HG03457 (cell line): ENCODE measurements around the gene DGLUCY.
"Not testable (repeated sequence)": the region's sequence is repeated elsewhere in the genome, so short reads cannot be mapped to it uniquely, and the experiment has no call there.

Experiments
- ATAC-seq: cut with Tn5 transposase; IDR thresholded peaks from one replicate; pipeline ENCODE4 v1.9.1; 2021; ENCODE audit warnings: moderate number of reproducible peaks; ENCODE audit not compliant: unreplicated experiment

The DGLUCY gene

DNA sequence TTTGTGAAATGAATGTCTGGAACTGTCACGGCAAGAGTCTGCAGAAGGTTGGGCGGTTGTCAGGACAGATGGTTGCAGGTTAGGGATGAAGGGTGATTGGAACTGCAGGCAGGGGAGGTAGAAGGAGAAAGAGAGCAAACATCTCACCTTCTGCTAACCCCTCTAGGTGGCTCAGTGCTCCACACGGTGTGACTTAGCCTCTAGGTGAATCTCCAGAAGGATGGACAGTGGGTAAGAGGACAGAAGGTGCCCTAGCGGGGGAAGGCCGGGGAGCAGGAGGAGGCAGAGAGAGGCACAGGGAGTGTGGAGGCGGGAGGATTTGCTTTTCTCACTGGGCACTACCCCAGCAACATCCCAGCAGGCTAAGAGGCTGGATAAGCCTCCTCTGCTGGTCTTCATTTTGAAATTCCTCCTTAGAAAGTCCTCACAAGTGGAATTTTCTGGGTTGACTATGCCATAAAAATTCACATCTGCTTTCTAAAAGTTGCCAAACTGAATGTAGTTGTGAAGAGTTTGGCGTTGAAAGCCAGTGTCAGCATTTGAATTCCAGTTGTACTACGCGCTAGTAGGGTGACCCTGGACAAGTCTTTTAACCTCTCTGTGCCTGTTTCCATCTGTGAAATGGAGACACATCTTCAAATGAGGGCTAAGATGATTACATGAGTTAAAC, 141.3 kb downstream of the DGLUCY start:
- no peak for ATAC-seq

DNA sequence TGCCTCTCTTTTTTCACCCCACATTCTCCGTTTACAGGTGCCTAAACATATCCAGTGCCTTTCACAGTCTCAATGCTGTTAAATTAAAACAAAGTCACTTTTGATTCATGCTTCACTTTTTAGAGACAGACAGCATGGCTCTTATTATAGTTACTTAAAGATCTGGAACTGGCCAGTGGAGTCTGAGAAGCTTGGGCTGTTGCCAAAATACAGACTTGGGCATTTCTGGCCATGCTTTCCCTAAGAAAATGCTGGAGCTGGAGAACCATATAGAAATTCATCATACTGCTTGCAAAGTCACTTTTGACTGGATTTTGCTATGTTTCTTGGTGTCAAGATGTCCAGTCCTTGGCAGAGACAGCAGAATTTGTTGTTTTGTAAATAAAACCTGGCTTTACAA, 142.8 kb downstream of the DGLUCY start:
- ATAC-seq, result no peak

DNA sequence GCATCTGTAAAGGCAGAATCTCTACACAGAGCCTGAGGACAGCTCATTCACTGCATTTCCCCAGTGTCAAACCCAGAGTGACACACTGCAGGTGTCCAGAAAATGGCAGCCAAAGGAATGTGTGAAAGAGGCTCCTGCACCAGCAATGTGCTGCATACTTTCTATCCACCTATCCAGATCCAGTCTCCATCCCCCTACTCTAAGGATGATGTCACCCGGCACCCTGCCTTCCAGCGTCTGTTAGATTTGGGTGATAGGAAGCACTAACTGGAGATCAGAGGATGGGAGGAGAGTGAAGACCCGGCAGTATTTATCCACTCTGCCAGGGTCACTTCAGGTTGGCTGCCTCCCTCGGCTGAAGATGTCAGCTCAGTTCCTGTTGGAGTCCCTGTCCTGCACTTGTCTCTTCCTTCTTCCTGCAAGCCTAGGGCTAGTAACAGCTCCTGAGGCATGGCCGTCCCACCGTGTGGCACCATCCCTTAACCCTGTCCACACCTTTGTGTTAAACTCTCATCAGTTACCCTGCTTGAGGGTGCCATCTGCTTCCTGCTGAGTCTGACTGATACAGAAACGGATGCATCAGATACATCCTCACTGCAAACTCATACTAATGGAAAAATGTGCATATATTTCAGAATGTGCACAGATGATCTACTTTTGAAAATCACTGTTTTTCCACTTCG, 143.6 kb downstream of the DGLUCY start:
- no peak for ATAC-seq

DNA sequence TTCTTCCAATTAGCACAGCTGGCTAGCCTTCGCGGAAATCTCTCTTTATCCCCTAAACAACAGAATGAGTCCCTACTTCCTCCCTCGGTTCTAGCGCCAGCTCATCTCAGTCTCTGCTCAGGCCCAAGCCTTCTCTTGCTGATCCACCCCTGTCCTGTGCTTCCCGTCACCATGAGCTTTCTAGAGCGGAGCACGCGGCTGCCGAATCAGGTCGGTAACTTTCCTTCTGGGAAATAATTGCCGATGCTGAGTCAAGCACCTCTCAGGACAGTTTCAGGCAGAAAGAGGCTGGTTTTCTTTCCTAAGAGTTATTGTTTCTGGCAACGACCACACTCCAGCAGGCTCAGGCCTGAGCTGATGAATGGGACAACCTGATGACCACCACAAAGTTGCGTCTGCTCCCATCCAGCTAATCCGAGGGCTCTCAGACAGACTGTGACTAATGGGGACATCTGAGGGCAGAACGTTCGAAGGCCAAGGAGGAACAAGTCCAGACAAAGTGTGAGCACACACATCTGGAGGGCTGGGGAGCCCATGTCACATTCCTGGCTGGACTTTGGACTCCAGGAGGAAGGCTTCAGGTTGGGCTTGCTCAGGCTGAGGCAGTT, 144.2 kb downstream of the DGLUCY start:
- ATAC-seq, result no peak

DNA sequence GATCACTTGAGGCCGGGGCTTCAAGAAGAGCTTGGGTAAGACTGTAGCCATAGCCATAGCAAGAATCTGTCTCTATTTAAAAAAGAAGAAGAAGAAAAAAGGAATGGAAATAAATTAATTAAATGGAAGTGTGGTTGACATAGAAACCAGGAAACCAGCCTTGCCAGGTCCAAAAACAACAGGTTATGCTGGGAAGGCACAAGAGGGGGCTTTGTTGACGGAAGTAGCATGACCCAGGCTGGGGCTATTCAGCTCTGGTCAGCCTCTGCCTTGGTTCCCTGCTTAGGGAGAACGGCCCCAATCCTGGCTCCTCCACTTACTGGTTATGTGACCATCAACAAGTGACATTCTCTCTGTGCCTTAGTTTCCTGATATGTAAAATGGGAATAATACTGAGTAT, 145.0 kb downstream of the DGLUCY start:
- ATAC-seq, result no peak

DNA sequence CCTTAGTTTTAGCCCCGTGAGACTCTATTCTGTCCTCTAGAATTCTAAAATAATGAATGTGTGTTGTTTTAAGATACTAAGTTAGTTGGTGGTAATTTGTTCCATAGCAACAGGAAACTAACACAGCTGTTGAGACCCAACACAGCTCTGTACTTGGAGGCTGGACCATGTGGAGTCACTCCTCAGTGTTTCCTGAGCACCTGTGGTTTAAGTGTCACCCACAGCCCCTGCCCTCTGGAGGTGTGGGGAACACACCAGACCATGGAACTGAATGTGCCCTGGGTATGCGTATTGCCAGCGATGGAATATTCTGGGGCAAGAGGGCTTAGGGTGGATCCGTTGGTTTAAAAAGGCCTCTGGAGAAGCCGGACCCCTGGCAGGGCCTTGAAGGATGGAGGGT, 147.2 kb downstream of the DGLUCY start:
- ATAC-seq, result no peak

DNA sequence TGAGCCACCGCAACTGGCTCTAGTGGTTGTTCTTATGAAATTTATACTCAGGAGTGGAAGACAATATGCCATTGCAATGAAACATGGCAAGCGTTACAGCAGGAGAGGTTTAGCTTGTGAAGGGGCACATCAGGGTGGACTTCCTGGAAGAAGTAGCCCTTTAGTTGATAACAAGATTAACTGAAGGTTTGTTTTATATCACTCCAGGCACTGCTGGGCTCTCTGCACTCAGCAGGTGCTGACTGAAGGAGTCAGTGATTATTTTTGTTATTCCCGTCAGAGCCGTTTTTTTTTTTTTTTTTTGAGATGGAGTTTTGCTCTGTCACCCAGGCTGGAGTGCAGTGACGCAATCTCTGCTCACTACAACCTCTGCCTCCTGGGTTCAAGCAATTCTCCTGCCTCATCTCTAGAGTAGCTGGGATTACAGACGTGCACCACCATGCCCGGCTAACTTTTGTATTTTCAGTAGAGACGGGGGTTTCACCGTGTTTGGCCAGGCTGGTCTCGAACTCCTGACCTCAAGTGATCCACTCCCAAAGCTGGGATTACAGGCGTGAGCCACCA, 148.2 kb downstream of the DGLUCY start:
- no peak for ATAC-seq

DNA sequence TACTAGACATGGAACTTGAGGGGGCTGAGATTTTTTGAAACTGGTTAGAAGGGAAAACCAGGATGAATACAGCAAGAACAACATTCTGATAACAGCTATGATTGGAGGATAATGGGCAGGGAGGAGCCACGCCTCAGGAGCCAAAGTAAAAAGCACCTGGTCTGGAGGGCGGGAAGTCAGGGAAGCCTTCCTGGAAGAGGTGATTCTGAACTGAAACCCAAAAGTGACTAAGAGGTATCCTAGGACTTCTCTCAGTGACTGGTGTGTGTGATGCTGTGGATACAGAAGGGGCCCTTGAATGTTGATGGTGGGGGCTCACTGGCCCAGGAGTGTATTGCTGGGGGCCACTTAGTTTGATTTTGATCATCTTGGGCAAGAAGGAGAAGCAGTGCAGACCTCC, 149.5 kb downstream of the DGLUCY start:
- ATAC-seq, result no peak

DNA sequence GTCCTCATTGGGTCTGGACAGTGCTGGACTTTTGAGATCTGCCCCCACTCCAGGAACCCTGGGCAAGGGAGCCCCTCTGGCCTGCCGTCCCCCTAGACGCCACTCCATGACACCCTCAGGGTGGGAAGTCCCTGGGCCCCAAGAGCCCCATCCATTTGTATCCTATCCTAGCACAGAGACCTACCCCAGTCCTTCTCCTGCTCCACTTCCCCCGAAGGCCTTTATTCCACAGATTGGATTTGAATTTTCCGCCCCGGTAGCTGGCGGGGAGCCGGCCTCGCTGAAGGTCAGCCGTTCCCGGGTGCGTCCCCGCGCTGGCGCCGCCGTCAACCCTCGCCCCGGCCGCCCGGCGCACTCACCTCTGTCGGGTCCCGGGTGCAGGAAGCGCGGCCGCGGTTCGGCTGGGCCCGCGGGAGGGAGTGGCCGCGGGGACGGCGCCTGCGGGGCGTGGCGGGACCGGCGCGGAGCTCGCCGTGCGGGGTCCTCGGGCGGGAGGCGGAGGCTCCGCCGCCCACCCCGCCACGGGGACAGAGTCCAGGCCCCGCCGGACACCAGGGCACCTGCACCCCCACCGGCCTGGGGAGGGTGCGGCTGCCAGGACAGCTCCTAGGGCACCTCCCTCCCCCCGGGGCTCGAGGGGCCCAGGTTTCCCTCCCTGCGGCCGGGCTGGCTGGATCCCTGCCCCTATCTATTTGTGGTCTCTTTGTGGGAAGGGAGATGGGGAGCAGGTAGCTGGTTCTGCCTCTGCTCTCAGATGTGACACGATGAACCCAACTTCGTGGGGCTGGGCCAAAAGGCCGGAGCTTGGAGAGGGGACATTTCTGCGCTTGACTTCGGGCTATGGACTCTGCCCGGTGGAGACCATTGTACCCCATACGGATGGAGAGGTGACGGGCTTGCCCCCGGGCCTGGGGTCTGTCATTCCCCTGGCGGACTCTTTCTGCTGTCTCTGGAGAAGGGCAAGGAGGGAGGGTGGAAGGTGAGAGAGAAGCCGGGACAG, 150.6 kb downstream of the DGLUCY start:
- no peak for ATAC-seq

DNA sequence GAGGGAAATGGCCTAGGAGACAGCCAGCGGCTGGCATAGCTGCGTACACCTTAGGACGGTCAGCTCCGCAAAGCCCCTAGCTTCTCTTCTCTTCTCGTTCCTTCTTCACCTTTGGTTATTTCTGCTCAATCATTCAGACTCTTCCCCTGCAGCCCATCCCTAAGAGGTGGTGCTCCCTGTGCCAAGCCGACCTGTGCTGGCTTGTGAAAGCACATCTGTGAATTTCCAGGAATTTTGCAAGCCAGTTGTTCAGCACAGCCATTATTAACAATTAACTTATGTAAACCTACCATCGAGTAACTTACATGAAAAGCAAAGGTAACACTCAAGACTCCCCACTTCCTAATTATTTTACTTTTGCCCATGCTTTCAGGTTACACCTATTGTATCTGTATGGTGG, 151.5 kb downstream of the DGLUCY start:
- ATAC-seq, result no peak

DNA sequence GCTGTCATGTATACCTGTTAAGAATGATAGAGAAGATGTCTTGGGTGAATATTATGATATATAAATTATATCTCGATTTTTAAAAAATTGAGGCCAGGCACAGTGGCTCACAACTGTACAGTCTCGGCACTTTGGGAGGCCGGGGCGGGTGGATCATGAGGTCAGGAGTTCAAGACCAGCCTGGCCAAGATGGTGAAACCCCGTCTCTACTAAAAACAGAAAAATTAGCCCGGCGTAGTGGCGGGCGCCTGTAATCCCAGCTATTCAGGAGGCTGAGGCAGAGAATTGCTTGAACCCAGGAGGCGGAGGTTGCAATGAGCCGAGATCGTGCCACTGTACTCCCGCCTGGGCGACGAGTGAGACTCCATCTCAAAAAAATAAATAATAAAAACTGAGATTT, 152.4 kb downstream of the DGLUCY start:
- not testable (repeated sequence) for ATAC-seq

DNA sequence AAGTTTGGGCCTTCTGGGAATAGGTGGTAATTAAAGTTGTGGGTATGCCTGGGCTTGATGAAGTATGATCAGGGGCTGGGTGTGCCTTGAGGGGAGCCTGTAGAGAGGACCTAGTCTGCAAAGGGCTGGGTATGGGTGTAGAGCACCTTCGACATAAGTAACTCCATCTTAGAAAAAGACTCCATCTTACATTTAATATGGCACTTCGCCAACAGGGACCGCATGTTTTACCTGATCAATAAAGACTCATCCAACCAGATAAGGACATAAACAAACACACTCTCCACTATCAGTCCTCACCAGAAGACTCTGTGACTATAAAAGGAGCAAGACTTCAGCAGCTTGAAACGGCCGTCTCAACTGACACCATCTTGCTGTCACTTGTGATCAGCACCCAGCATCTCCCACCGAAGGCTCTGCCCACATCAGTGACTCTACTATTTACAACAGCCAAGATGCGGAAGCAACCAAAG, 154.1 kb downstream of the DGLUCY start:
- no peak for ATAC-seq

DNA sequence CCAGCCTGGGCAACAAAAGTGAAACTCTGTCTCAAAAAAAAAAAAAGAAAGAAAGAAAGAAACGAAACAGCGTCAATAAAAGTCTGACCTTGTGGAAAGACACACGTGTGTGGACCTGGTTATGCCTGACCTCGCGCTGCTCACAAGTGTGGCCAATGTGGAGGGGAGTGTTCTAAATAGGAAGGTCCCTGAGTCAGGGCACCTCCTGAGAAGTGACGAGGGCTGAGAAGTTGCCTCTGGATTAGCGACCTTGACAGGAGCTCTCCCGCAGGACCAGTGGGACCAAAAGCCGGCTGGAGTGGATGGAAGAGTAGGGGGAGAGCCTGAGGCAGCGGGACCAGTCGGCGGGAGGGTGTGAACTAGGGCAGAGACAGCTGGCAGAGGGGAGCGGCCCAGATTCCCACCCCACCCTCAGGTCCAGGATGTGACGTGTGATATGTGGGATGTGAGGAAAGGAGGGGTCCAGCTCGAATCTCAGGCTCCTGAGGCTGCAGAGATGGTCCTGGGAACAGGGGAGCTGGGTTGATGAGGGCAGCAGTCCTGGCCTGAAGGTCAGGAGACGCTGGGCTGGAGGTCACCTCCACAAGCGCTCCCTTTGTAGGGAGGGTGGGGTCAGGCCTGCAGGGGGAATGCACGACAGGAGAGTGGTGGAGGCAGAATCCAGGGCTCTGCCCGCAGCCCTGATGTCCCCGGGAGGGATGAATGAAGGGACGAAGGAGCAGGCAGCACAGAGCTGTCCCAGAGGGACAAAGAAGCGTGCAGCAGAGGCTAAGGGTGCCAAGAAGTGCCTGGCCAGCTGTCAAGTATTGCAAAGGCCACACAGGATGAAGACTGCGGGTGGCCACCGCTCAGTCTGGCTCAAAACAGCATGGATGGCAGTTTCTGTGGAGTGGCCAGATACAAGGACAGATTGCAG, 155.5 kb downstream of the DGLUCY start:
- ATAC-seq, result no peak

DNA sequence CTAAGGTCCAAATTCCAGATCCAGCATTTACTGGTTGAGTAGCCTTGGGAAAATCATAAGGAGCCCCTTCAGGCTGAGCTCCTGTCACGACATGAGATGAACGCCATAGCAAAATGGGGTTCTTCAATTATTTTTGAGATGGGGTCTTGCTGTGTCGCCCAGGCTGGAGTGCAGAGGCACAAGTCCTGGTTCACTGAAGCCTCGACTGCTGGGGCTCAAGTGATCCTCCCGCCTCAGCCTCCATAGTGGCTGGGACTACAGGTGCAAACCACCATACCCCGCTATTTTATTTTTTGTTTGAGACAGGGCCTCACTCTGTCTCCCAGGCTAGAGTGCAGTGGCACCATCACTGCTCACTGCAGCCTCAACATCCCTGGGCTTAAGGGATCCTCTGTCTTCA, 156.3 kb downstream of the DGLUCY start:
- ATAC-seq, result no peak

DNA sequence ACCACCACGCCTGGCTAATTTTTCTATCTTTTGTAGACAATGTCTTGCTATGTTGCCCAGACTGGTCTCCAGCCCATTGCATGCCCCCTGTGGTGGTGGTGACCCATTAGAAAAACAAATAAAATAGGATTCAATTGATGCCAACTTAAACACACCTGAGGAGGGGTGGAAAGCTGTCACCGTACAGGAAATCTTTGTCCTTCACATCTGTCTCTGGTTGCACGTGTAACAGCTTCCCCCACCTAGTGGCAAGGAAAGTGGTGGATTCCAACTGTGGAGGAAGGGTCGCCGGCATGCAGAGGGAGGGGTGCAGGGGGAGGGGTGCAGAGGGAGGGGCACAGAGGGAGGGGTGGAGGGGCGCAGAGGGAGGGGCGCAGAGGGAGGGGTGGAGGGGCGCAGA, 156.7 kb downstream of the DGLUCY start:
- no peak for ATAC-seq

DNA sequence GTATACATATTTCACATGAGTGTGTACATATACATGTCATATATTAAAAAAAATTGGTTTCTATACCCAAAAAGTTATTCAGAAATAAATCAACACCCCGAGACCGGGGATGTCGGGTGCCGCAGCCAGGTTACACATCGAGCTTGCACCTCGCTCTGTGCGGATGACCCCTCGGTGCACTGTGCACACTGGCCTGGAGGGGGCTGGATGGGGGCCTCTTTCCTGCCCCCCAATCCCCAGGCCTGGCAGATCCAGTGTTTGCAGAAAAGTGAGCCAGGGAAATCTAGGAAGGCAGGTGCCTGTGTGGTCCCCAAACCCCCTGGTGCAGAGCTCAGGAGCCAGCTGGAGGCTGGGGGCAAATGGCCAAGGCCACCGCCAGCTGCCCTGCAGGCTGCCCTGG, 157.8 kb downstream of the DGLUCY start:
- no peak for ATAC-seq

DNA sequence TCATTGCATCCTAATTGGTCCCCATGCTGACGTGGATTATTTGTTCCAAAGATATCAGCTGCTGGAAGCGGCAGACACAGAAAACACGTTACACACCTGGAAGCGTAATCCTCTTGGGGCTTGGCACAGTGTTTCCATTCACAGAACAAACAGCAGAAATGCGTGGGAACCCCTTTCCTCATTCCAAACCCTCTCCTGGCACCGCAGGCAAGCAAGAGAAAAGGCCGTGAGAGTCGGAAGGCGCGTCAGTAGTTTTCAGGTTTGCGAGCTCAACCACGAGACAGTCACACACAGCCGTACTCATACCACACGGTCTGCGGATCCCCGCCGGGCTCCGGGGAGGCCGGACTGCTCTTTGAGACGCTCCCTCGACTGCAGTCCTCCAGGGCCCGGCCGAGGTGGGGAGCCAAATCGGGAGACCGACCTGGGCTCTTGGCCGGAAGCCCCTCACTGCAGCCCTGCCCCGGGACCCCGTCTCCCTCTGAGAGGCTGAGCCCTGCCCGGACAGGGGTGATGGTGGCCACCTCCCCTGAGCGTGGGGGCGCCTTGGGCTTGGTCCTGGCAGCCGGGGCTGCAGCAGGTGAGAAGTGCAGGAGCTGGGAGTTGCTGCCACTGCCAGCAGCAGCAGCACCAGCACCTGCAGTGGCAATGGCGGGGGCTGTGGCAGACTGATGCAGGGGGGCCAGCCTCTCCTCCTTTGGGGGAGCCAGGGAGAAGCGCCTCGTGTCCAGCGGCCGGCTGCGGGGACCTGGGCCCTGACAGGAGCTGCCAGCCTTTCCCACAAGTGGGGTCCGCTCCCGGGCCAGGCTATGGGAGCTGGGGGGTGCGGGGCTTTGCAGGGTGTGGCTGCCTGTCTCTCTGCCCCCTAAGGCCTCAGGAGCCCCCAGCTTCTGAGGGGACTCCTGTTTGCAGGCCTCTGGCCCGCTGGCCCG, 158.7 kb downstream of the DGLUCY start:
- no peak for ATAC-seq

DNA sequence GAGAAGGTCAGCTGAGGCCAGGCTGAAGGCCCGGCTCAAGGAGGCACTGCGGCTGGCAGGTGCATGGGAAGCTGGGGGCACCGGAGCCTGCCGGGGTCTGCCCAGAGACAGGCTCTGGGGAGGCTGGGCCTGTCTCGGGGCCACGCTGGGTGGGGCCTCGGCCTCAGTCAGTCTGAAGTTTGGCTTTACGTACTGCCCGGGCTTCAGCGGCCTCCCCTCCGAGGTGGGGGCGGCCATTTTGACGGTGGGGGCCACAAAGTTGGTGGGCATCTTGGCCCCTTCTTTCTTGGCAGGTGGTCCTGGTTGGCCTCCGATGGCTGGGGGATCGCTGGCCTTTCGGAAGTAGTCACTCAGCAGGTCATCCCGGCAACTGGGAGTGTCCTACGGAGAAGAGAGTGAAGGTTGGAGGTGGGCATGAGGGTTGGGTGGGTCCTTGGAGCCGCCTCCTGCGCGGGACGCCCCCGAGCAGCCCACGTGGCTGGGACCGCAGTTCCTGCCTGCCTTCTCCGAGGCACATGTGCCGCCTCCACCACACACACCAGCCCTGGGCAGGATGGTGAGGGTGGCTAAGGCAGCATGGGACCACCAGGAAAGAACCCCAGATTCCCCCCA, 159.5 kb downstream of the DGLUCY start:
- no peak for ATAC-seq
